ENCODE results near the gene ZNF750.

ZNF750 gene

GRCh38 chr17:82810644-82811430 lies 29.0 kb downstream of the ZNF750 start:
- DNase-seq = no peak

- no peak for DNase-seq
These were observed 30.6 kb downstream of the ZNF750 start for GRCh38 chr17:82808921-82809905.

- no peak for DNase-seq
These were observed 31.8 kb downstream of the ZNF750 start for GRCh38 chr17:82808006-82808405.

GRCh38 chr17:82807562-82807961 lies 32.3 kb downstream of the ZNF750 start:
- no peak for DNase-seq

- DNase-seq = no peak
These were observed 32.7 kb downstream of the ZNF750 start for GRCh38 chr17:82807101-82807500.

- DNase-seq = no peak
These were observed 33.2 kb downstream of the ZNF750 start for GRCh38 chr17:82806645-82807044.

- no peak for DNase-seq
These were observed 34.0 kb downstream of the ZNF750 start for GRCh38 chr17:82805823-82806222.

GRCh38 chr17:82805254-82805653 lies 34.6 kb downstream of the ZNF750 start:
- no peak for DNase-seq

GRCh38 chr17:82804442-82805191 lies 35.2 kb downstream of the ZNF750 start:
- DNase-seq = no peak

GRCh38 chr17:82803606-82804005 lies 36.2 kb downstream of the ZNF750 start:
- no peak for DNase-seq

GRCh38 chr17:82803185-82803584 lies 36.6 kb downstream of the ZNF750 start:
- DNase-seq = no peak

- DNase-seq = no peak
These were observed 37.6 kb downstream of the ZNF750 start for GRCh38 chr17:82802075-82802780.

GRCh38 chr17:82801377-82801970 lies 38.3 kb downstream of the ZNF750 start:
- no peak for DNase-seq

- DNase-seq = no peak
These were observed 38.9 kb downstream of the ZNF750 start for GRCh38 chr17:82800885-82801284.

GRCh38 chr17:82799591-82799990 lies 40.2 kb downstream of the ZNF750 start:
- no peak for DNase-seq

GRCh38 chr17:82798752-82799151 lies 41.1 kb downstream of the ZNF750 start:
- no peak for DNase-seq

- no peak for DNase-seq
These were observed 42.8 kb downstream of the ZNF750 start for GRCh38 chr17:82797061-82797460.

GRCh38 chr17:82795615-82796014 lies 44.2 kb downstream of the ZNF750 start:
- DNase-seq = no peak

GRCh38 chr17:82794781-82795482 lies 44.9 kb downstream of the ZNF750 start:
- DNase-seq = no peak

GRCh38 chr17:82793974-82794630 lies 45.7 kb downstream of the ZNF750 start:
- no peak for DNase-seq

- no peak for DNase-seq
These were observed 48.3 kb downstream of the ZNF750 start for GRCh38 chr17:82791532-82791931.

Measured in activated CD4-positive, alpha-beta T cell treated with anti-CD3 and anti-CD28 coated beads for 4 hours (primary cell).